Measurements from ENCODE around the gene RICTOR.

DNA sequence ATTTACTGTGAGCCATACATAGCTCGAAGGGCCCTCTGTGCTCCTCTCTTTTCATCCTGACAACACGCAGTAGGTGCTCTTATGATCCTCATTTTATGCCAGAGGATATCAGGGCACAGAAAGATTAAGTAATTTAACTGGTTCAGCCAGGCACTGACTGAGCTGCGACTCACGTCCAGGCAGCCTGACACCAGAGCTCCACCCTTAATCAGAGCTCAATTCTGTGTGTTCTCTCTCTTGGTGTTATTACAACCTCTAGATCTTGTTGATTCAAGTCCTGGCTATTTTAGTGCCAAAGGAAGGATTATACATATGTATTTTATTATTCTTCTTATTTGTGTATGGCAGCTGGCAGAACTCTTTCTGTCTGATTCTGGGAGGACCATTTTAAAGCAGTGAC lies 168.7 kb downstream of the RICTOR start:
- no peak for TF ChIP-seq ZNF175 (tag by site-specific recombination; IDR thresholded peaks at IDR 0.05)
- TF ChIP-seq KLF9 (tag by site-specific recombination; IDR thresholded peaks at IDR 0.05; ENCODE audit: low read depth), result no peak
- TF ChIP-seq, protein P1, sequence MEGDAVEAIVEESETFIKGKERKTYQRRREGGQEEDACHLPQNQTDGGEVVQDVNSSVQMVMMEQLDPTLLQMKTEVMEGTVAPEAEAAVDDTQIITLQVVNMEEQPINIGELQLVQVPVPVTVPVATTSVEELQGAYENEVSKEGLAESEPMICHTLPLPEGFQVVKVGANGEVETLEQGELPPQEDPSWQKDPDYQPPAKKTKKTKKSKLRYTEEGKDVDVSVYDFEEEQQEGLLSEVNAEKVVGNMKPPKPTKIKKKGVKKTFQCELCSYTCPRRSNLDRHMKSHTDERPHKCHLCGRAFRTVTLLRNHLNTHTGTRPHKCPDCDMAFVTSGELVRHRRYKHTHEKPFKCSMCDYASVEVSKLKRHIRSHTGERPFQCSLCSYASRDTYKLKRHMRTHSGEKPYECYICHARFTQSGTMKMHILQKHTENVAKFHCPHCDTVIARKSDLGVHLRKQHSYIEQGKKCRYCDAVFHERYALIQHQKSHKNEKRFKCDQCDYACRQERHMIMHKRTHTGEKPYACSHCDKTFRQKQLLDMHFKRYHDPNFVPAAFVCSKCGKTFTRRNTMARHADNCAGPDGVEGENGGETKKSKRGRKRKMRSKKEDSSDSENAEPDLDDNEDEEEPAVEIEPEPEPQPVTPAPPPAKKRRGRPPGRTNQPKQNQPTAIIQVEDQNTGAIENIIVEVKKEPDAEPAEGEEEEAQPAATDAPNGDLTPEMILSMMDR (tag by site-specific recombination; IDR thresholded peaks at IDR 0.05), result no peak
- TF ChIP-seq ZNF776 (tag by site-specific recombination; IDR thresholded peaks at IDR 0.05; ENCODE audit: borderline replicate concordance), result no peak
- TF ChIP-seq, protein P2, sequence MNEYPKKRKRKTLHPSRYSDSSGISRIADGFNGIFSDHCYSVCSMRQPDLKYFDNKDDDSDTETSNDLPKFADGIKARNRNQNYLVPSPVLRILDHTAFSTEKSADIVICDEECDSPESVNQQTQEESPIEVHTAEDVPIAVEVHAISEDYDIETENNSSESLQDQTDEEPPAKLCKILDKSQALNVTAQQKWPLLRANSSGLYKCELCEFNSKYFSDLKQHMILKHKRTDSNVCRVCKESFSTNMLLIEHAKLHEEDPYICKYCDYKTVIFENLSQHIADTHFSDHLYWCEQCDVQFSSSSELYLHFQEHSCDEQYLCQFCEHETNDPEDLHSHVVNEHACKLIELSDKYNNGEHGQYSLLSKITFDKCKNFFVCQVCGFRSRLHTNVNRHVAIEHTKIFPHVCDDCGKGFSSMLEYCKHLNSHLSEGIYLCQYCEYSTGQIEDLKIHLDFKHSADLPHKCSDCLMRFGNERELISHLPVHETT (tag by site-specific recombination; IDR thresholded peaks at IDR 0.05), result no peak
